Urinary bladder (tissue), 4 donors: ENCODE measurements around the gene TMEM61. TPM values are rescaled to one million over a fixed set of nuclear protein-coding genes. Genes with fewer than 3 reads are reported as not detected.

Source experiments
- DNase-seq: peaks from one replicate; pipeline ENCODE4 v3.0.0-alpha.2; 2015; ENCODE audit errors: extremely low spot score
- H3K27ac ChIP-seq: one replicate; pipeline ENCODE4 v1.5.1; 2013; ENCODE audit warnings: low read depth, mild to moderate bottlenecking, moderate library complexity
- H3K36me3 ChIP-seq: one replicate; pipeline ENCODE4 v1.6.1; 2013; ENCODE audit warnings: mild to moderate bottlenecking, moderate library complexity; ENCODE audit not compliant: insufficient read depth
- H3K4me1 ChIP-seq: one replicate; pipeline ENCODE4 v1.6.1; 2013; ENCODE audit warnings: mild to moderate bottlenecking, moderate library complexity; ENCODE audit not compliant: insufficient read depth
- H3K4me3 ChIP-seq: one replicate; pipeline ENCODE4 v1.5.1; 2013; ENCODE audit warnings: low read depth, low read length
- WGBS: extraction: QIAGEN DNeasy Blood & Tissue Kit; methylation state at CpG from one replicate; pipeline ENCODE4 v1.1.7; 2013; 5-methylcytosine and 5-hydroxymethylcytosine counted together
- polyA plus RNA-seq: library from polyadenylated mRNA; stranded (reverse); fragments of 200-250 nt; gene quantifications from one replicate; pipeline ENCODE4 v1.2.3, GENCODE V29; 2013
- total RNA-seq: library from RNA; depleted of rRNA; stranded (reverse); fragments of >200 nt; gene quantifications from one replicate; pipeline ENCODE4 v1.2.3, GENCODE V29; 2014
- donor health status: healthy with polysubstance abuse.
- donor health status: healthy.

Gene TMEM61
- total and polyA plus RNA-seq, 2 donors = 7.0 TPM; not detected in 1

- WGBS = 62% methylated on average over 12 of the region's 12 CpGs
- DNase-seq = no peak
- Histone ChIP-seq H3K36me3 (no peaks in the 10 kb centered on the region), H3K4me3 (no peak overlapping the region), H3K4me1 (no peaks in the 10 kb centered on the region), H3K27ac (no peak overlapping the region)
Observed at GRCh38 chr1:54995013-54995760, 14.8 kb downstream of the TMEM61 start.

GRCh38 chr1:54995835-54996234 lies 15.4 kb downstream of the TMEM61 start:
- H3K4me1 ChIP-seq = no peaks in the 10 kb centered on the region
- H3K27ac ChIP-seq = no peak overlapping the region
- no peak overlapping the region for H3K4me3 ChIP-seq
- WGBS = 71% methylated on average over 9 of the region's 9 CpGs
- DNase-seq = no peak
- no peaks in the 10 kb centered on the region for H3K36me3 ChIP-seq

- WGBS = 4% methylated on average over 23 of the region's 23 CpGs
- no peak overlapping the region for H3K4me3 ChIP-seq
- no peaks in the 10 kb centered on the region for H3K36me3 ChIP-seq
- no peaks in the 10 kb centered on the region for H3K4me1 ChIP-seq
- no peak for DNase-seq
- no peak overlapping the region for H3K27ac ChIP-seq
Observed at GRCh38 chr1:54996359-54996868, 16.0 kb downstream of the TMEM61 start.

- 14% methylated on average over 46 of the region's 46 CpGs for WGBS
- H3K4me3 ChIP-seq = no peak overlapping the region
- no peak for DNase-seq
Observed at GRCh38 chr1:54996869-54997710, 16.7 kb downstream of the TMEM61 start.

GRCh38 chr1:54997711-54997986 lies 17.2 kb downstream of the TMEM61 start:
- no peaks in the 10 kb centered on the region for H3K36me3 ChIP-seq
- H3K27ac ChIP-seq = no peak overlapping the region
- H3K4me1 ChIP-seq = no peaks in the 10 kb centered on the region
- no peak overlapping the region for H3K4me3 ChIP-seq
- 76% methylated on average over 6 of the region's 6 CpGs for WGBS
- DNase-seq = no peak

More at GRCh38 chr1:54996869-54997710, 16.7 kb downstream of the TMEM61 start:
- no peak overlapping the region for H3K27ac ChIP-seq
- H3K4me1 ChIP-seq = no peaks in the 10 kb centered on the region
- H3K36me3 ChIP-seq = no peaks in the 10 kb centered on the region

- H3K27ac ChIP-seq = no peak overlapping the region
- H3K36me3 ChIP-seq = no peaks in the 10 kb centered on the region
- WGBS = 89% methylated on average over 6 of the region's 6 CpGs
- no peaks in the 10 kb centered on the region for H3K4me1 ChIP-seq
- no peak for DNase-seq
- H3K4me3 ChIP-seq = no peak overlapping the region
Observed at GRCh38 chr1:54998100-54998499, 17.7 kb downstream of the TMEM61 start.

- Histone ChIP-seq H3K4me1 (no peaks in the 10 kb centered on the region), H3K4me3 (no peak within 1 kb of the TSS), H3K27ac (no peak within 1 kb of the TSS), H3K36me3 (no peaks in the 10 kb centered on the region)
- 69% methylated on average over 7 of the region's 7 CpGs for WGBS
- DNase-seq = no peak
Observed at GRCh38 chr1:54998677-54999076, 18.2 kb downstream of the TMEM61 start, which contains the start of gene BSND. BSND (plus strand) TSS chr1:54998933; CDS start chr1:54999187, 254 bp downstream.

- no peak overlapping the region for H3K4me3 ChIP-seq
- no peaks in the 10 kb centered on the region for H3K36me3 ChIP-seq
- H3K4me1 ChIP-seq = no peaks in the 10 kb centered on the region
- DNase-seq = no peak
- 59% methylated on average over 8 of the region's 8 CpGs for WGBS
- H3K27ac ChIP-seq = no peak overlapping the region
Observed at GRCh38 chr1:55000110-55001085, 20.0 kb downstream of the TMEM61 start.

GRCh38 chr1:55001311-55001710 lies 20.9 kb downstream of the TMEM61 start:
- H3K27ac ChIP-seq = no peak overlapping the region
- WGBS = 90% methylated on average over 4 of the region's 4 CpGs
- no peak overlapping the region for H3K4me3 ChIP-seq
- no peaks in the 10 kb centered on the region for H3K4me1 ChIP-seq
- no peak for DNase-seq
- H3K36me3 ChIP-seq = no peaks in the 10 kb centered on the region

GRCh38 chr1:55002686-55003085 lies 22.3 kb downstream of the TMEM61 start:
- DNase-seq = no peak
- no peak overlapping the region for H3K27ac ChIP-seq
- WGBS = 49% methylated on average over 2 of the region's 2 CpGs
- no peaks in the 10 kb centered on the region for H3K36me3 ChIP-seq
- no peaks in the 10 kb centered on the region for H3K4me1 ChIP-seq
- no peak overlapping the region for H3K4me3 ChIP-seq

GRCh38 chr1:55005351-55006140 lies 25.1 kb downstream of the TMEM61 start:
- Histone ChIP-seq H3K36me3 (no peaks in the 10 kb centered on the region), H3K4me1 (no peaks in the 10 kb centered on the region), H3K4me3 (no peak overlapping the region), H3K27ac (no peak overlapping the region)
- no peak for DNase-seq
- WGBS = 86% methylated on average over 10 of the region's 10 CpGs

- 92% methylated on average over 12 of the region's 12 CpGs for WGBS
- no peak for DNase-seq
- H3K4me3 ChIP-seq = no peak overlapping the region
- H3K36me3 ChIP-seq = no peaks in the 10 kb centered on the region
- no peaks in the 10 kb centered on the region for H3K4me1 ChIP-seq
- no peak overlapping the region for H3K27ac ChIP-seq
Observed at GRCh38 chr1:55006931-55007330, 26.5 kb downstream of the TMEM61 start.
